Measurements from ENCODE around the gene NFAT5. TPM values are rescaled to one million over a fixed set of nuclear protein-coding genes. Genes with fewer than 3 reads are reported as not detected.
"Not testable (repeated sequence)": the region's sequence is repeated elsewhere in the genome, so short reads cannot be mapped to it uniquely, and the experiment has no call there.

NFAT5 gene
- total RNA-seq, 8 experiments from 2014 or later: 8.1 to 68.6 (median 19.1) TPM

GRCh38 chr16:69615528-69615927, 49.8 kb downstream of the NFAT5 start:
- H3K27ac ChIP-seq: no peak overlapping the region
- WGBS, 10 experiments: 85 to 100% (median 98%) methylated on average over 1 to 2 of the region's 2 CpGs; no CpG with 5 or more reads in 2 of the 10 experiments
- H3K4me1 ChIP-seq (replicated peaks in 1 of 2): no peaks in the 10 kb centered on the region
- in situ Hi-C loops (cut with MboI; ENCODE audit: low pct_unique_long_range_greater_than_20kb in 2 of 9, low sequenced_read_pairs in 9 of 9, unreplicated experiment in 9 of 9): no loop called here
- H3K4me3 ChIP-seq: no peak overlapping the region
- no peak for ATAC-seq (replicated peaks in 6 of 8)

- WGBS, 10 experiments: 80 to 100% (median 100%) methylated on average over 1 to 4 of the region's 4 CpGs; no CpG with 5 or more reads in 3 of the 10 experiments
- no peaks in the 10 kb centered on the region for H3K4me1 ChIP-seq (replicated peaks in 1 of 2)
- in situ Hi-C loops (cut with MboI; ENCODE audit: low pct_unique_long_range_greater_than_20kb in 2 of 9, low sequenced_read_pairs in 9 of 9, unreplicated experiment in 9 of 9): no loop called here
- no peak for ATAC-seq (replicated peaks in 6 of 8)
- H3K27ac ChIP-seq: no peak overlapping the region
- no peak overlapping the region for H3K4me3 ChIP-seq
These were observed 50.3 kb downstream of the NFAT5 start for GRCh38 chr16:69616082-69616481.

GRCh38 chr16:69618307-69618706, 52.5 kb downstream of the NFAT5 start:
- Histone ChIP-seq H3K27ac (no peak overlapping the region), H3K4me3 (no peak overlapping the region), H3K4me1 (replicated peaks in 1 of 2) (no peaks in the 10 kb centered on the region)
- 0 to 100% (median 71%) methylated on average over 1 of the region's 1 CpG; no CpG with 5 or more reads in 1 of the 10 experiments for WGBS, 10 experiments
- ATAC-seq (replicated peaks in 6 of 8): no peak
- in situ Hi-C loops (cut with MboI; ENCODE audit: low pct_unique_long_range_greater_than_20kb in 2 of 9, low sequenced_read_pairs in 9 of 9, unreplicated experiment in 9 of 9): no loop called here

DNA sequence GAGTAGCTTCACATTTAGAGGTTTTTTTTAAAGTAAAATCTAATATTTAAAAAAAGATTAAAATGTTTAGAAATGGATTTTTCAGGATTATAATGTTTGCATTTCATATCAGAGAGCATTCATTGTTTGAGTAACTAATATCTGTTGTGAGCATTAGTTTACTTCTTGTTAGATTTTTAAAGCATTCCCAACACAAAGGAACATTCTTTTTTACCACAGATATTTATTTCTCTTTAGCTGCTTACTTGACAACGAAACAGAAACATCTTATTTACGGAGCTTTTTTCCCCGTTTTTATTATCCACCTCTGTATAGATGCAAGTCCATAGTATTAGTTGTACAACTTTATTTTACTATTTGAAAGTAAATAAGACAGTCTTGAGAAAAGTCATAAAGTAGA, 53.0 kb downstream of the NFAT5 start:
- Histone ChIP-seq H3K4me1 (replicated peaks in 1 of 2) (no peaks in the 10 kb centered on the region), H3K27ac (no peak overlapping the region)
- in situ Hi-C loops (cut with MboI; ENCODE audit: low pct_unique_long_range_greater_than_20kb in 2 of 9, low sequenced_read_pairs in 9 of 9, unreplicated experiment in 9 of 9): no loop called here

DNA sequence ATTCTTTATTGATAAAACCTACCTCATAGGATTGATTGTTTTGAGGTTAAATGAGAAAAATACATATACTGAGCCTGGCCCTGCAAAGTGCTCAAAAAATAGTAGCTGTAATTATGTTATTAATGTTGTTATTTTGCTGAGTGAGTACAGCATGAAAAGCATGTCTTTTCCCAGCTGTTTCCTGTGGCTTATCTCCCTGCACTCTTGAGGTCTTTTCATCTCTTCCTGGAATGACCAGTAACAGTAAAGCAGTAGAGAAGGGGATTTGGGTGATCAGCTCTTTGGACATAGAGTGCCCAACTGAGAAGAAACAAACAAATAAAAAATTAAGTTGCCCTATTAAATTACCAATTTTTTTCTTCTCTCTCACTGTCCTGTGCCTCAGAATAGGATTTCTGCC, 53.7 kb downstream of the NFAT5 start:
- in situ Hi-C loops (cut with MboI; ENCODE audit: low pct_unique_long_range_greater_than_20kb in 2 of 9, low sequenced_read_pairs in 9 of 9, unreplicated experiment in 9 of 9): no loop called here
- Histone ChIP-seq H3K27ac (no peak overlapping the region), H3K4me1 (replicated peaks in 1 of 2) (no peaks in the 10 kb centered on the region), H3K4me3 (no peak overlapping the region)
- ATAC-seq (replicated peaks in 6 of 8): no peak

More for the DNA sequence above, 53.0 kb downstream of the NFAT5 start:
- no peak overlapping the region for H3K4me3 ChIP-seq
- no peak for ATAC-seq (replicated peaks in 6 of 8)
- 25 to 100% (median 82%) methylated on average over 2 to 3 of the region's 3 CpGs for WGBS, 10 experiments

GRCh38 chr16:69620573-69620972, 54.8 kb downstream of the NFAT5 start:
- WGBS, 10 experiments: 8 to 100% (median 82%) methylated on average over 1 of the region's 1 CpG; no CpG with 5 or more reads in 2 of the 10 experiments
- Histone ChIP-seq H3K27ac (no peak overlapping the region), H3K4me1 (replicated peaks in 1 of 2) (no peaks in the 10 kb centered on the region), H3K4me3 (no peak overlapping the region)
- no peak for ATAC-seq (replicated peaks in 6 of 8)
- in situ Hi-C loops (cut with MboI; ENCODE audit: low pct_unique_long_range_greater_than_20kb in 2 of 9, low sequenced_read_pairs in 9 of 9, unreplicated experiment in 9 of 9): no loop called here

GRCh38 chr16:69621225-69621624, 55.5 kb downstream of the NFAT5 start:
- WGBS, 10 experiments: 100% methylated on average over 1 of the region's 1 CpG; no CpG with 5 or more reads in 2 of the 10 experiments

GRCh38 chr16:69626256-69626655, 60.5 kb downstream of the NFAT5 start:
- in situ Hi-C loops (cut with MboI; ENCODE audit: low pct_unique_long_range_greater_than_20kb in 2 of 9, low sequenced_read_pairs in 9 of 9, unreplicated experiment in 9 of 9): no loop called here
- ATAC-seq (replicated peaks in 6 of 8): peak in 1 of 8 experiments; percentile 29
- Histone ChIP-seq H3K4me3 (no peak overlapping the region), H3K4me1 (replicated peaks in 1 of 2) (no peaks in the 10 kb centered on the region), H3K27ac (no peak overlapping the region)
- 11 to 100% (median 76%) methylated on average over 1 to 2 of the region's 2 CpGs; no CpG with 5 or more reads in 2 of the 10 experiments for WGBS, 10 experiments

More at GRCh38 chr16:69621225-69621624, 55.5 kb downstream of the NFAT5 start:
- in situ Hi-C loops (cut with MboI; ENCODE audit: low pct_unique_long_range_greater_than_20kb in 2 of 9, low sequenced_read_pairs in 9 of 9, unreplicated experiment in 9 of 9): no loop called here
- Histone ChIP-seq H3K4me3 (no peak overlapping the region), H3K4me1 (replicated peaks in 1 of 2) (no peaks in the 10 kb centered on the region), H3K27ac (no peak overlapping the region)
- ATAC-seq (replicated peaks in 6 of 8): no peak

GRCh38 chr16:69632828-69633227, 67.1 kb downstream of the NFAT5 start:
- Histone ChIP-seq H3K27ac (no peak overlapping the region), H3K4me1 (replicated peaks in 1 of 2) (no peaks in the 10 kb centered on the region), H3K4me3 (no peak overlapping the region)
- in situ Hi-C loops (cut with MboI; ENCODE audit: low pct_unique_long_range_greater_than_20kb in 2 of 9, low sequenced_read_pairs in 9 of 9, unreplicated experiment in 9 of 9): no loop called here
- ATAC-seq (replicated peaks in 6 of 8): peak in 1 of 8 experiments; percentile 47

DNA sequence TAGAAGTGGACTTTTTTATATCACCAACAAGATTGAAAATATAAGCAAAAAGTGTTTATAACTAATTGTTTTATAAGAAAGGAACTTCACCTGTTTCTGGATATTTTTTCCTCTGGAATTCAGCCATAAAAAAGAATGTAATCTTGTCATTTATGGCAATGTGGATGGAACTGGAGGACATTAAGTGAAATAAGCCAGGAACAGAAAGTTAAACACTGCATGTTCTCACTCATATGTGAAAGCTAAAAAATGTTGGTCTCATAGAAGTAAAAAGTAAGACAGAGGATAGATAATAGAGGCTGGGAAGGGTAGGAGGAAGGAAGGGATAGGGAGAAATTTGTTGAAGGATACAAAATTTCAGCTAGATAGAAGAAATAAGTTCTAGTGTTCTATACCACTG, 67.6 kb downstream of the NFAT5 start:
- in situ Hi-C loops (cut with MboI; ENCODE audit: low pct_unique_long_range_greater_than_20kb in 2 of 9, low sequenced_read_pairs in 9 of 9, unreplicated experiment in 9 of 9): no loop called here
- H3K27ac ChIP-seq: no peak overlapping the region
- no peaks in the 10 kb centered on the region for H3K4me1 ChIP-seq (replicated peaks in 1 of 2)
- no peak for ATAC-seq (replicated peaks in 6 of 8)
- H3K4me3 ChIP-seq: no peak overlapping the region

GRCh38 chr16:69636563-69637146, 70.9 kb downstream of the NFAT5 start:
- ATAC-seq (replicated peaks in 6 of 8); H3K27ac ChIP-seq; H3K4me1 ChIP-seq (replicated peaks in 1 of 2); H3K4me3 ChIP-seq; in situ Hi-C loops (cut with MboI; ENCODE audit: low pct_unique_long_range_greater_than_20kb in 2 of 9, low sequenced_read_pairs in 9 of 9, unreplicated experiment in 9 of 9): not testable (repeated sequence)
- 90 to 100% (median 95%) methylated on average over 1 to 3 of the region's 3 CpGs; no CpG with 5 or more reads in 3 of the 10 experiments for WGBS, 10 experiments

DNA sequence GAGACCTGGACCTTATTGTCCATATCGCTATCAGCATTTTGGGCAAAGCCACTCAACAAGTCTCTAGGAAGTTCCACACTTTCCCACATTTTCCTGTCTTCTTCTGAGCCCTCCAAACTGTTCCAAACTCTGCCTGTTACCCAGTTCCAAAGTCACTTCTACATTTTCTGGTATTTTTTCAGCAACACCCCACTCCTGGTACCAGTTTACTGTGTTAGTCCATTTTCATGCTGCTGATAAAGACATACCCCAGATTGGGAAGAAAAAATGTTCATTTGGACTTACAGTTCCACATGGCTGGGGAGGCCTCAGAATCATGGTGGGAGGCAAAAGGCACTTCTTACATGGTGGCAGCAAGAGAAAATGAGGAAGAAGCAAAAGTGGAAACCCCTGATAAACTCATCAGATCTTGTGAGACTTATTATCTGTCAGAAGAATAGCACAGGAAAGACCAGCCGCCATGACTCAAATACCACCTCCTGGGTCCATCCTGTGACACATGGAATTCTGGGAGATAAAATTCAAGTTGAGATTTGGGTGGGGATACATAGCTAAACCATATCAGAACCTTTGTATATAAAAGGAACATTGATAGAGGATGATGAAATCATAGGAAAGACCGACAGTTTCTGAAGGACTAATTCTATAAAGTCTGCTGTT, 71.6 kb downstream of the NFAT5 start:
- H3K4me3 ChIP-seq; H3K27ac ChIP-seq; H3K4me1 ChIP-seq (replicated peaks in 1 of 2); in situ Hi-C loops (cut with MboI; ENCODE audit: low pct_unique_long_range_greater_than_20kb in 2 of 9, low sequenced_read_pairs in 9 of 9, unreplicated experiment in 9 of 9); ATAC-seq (replicated peaks in 6 of 8): not testable (repeated sequence)
- WGBS, 10 experiments: 71 to 100% (median 100%) methylated on average over 1 to 3 of the region's 3 CpGs

GRCh38 chr16:69643997-69644396, 78.2 kb downstream of the NFAT5 start:
- in situ Hi-C loops (cut with MboI; ENCODE audit: low pct_unique_long_range_greater_than_20kb in 2 of 9, low sequenced_read_pairs in 9 of 9, unreplicated experiment in 9 of 9); H3K4me1 ChIP-seq (replicated peaks in 1 of 2); H3K27ac ChIP-seq; ATAC-seq (replicated peaks in 6 of 8); H3K4me3 ChIP-seq: not testable (repeated sequence)
- 93 to 100% (median 100%) methylated on average over 1 to 3 of the region's 3 CpGs; no CpG with 5 or more reads in 1 of the 10 experiments for WGBS, 10 experiments

- no peak overlapping the region for H3K27ac ChIP-seq
- in situ Hi-C loops (cut with MboI; ENCODE audit: low pct_unique_long_range_greater_than_20kb in 2 of 9, low sequenced_read_pairs in 9 of 9, unreplicated experiment in 9 of 9): no loop called here
- no peaks in the 10 kb centered on the region for H3K4me1 ChIP-seq (replicated peaks in 1 of 2)
- no peak for ATAC-seq (replicated peaks in 6 of 8)
- H3K4me3 ChIP-seq: no peak overlapping the region
- WGBS, 10 experiments: 0 to 100% (median 43%) methylated on average over 1 of the region's 1 CpG
These were observed 79.0 kb downstream of the NFAT5 start for GRCh38 chr16:69644790-69645189.

Measured in motor neuron (in vitro differentiated cells).